ENCODE data around the gene PMF1.

Gene PMF1

GRCh38 chr1:156258859-156259258 is 46.1 kb downstream of the PMF1 start:
- no peak for DNase-seq (ENCODE audit: low read depth, low spot score)
- Histone ChIP-seq H3K9me3 (ENCODE audit: low read depth, low read length) (no peaks in the 10 kb centered on the region), H3K36me3 (ENCODE audit: insufficient read depth, low read length) (peaks cover 74% of the 10 kb centered on the region), H3K4me3 (no peak overlapping the region), H3K27ac (no peak overlapping the region), H3K9ac (ENCODE audit: insufficient read length) (no peak overlapping the region)
- TF ChIP-seq FOXP2 (optimal IDR thresholded peaks at IDR 0.05; ENCODE audit: control extremely low read depth, extremely low read length, insufficient read depth) (no peak), POLR2AphosphoS5 (IDR thresholded peaks at IDR 0.05; ENCODE audit: borderline replicate concordance, low read depth, low read length) (no peak), EZH2 (IDR thresholded peaks at IDR 0.05) (no peak)

GRCh38 chr1:156259805-156260204 is 47.0 kb downstream of the PMF1 start:
- DNase-seq (ENCODE audit: low read depth, low spot score): no peak
- H3K36me3 ChIP-seq (ENCODE audit: insufficient read depth, low read length): peaks cover 78% of the 10 kb centered on the region

GRCh38 chr1:156260896-156261295 is 48.1 kb downstream of the PMF1 start:
- Histone ChIP-seq H3K9ac (ENCODE audit: insufficient read length) (no peak overlapping the region), H3K4me3 (no peak overlapping the region), H3K9me3 (ENCODE audit: low read depth, low read length) (no peaks in the 10 kb centered on the region), H3K27ac (no peak overlapping the region), H3K36me3 (ENCODE audit: insufficient read depth, low read length) (peaks cover 85% of the 10 kb centered on the region)
- TF ChIP-seq FOXP2 (optimal IDR thresholded peaks at IDR 0.05; ENCODE audit: control extremely low read depth, extremely low read length, insufficient read depth): no peak
- no peak for TF ChIP-seq POLR2AphosphoS5 (IDR thresholded peaks at IDR 0.05; ENCODE audit: borderline replicate concordance, low read depth, low read length)
- TF ChIP-seq EZH2 (IDR thresholded peaks at IDR 0.05): no peak
- DNase-seq (ENCODE audit: low read depth, low spot score): no peak

More at GRCh38 chr1:156259805-156260204, 47.0 kb downstream of the PMF1 start:
- H3K27ac ChIP-seq: no peak overlapping the region
- H3K4me3 ChIP-seq: no peak overlapping the region
- no peak for TF ChIP-seq EZH2 (IDR thresholded peaks at IDR 0.05)
- no peak for TF ChIP-seq FOXP2 (optimal IDR thresholded peaks at IDR 0.05; ENCODE audit: control extremely low read depth, extremely low read length, insufficient read depth)
- no peak overlapping the region for H3K9ac ChIP-seq (ENCODE audit: insufficient read length)
- H3K9me3 ChIP-seq (ENCODE audit: low read depth, low read length): no peaks in the 10 kb centered on the region

- no peak for TF ChIP-seq FOXP2 (optimal IDR thresholded peaks at IDR 0.05; ENCODE audit: control extremely low read depth, extremely low read length, insufficient read depth)
- TF ChIP-seq EZH2 (IDR thresholded peaks at IDR 0.05): no peak
- TF ChIP-seq POLR2AphosphoS5 (IDR thresholded peaks at IDR 0.05; ENCODE audit: borderline replicate concordance, low read depth, low read length): no peak
- DNase-seq (ENCODE audit: low read depth, low spot score): no peak
- Histone ChIP-seq H3K9me3 (ENCODE audit: low read depth, low read length) (no peaks in the 10 kb centered on the region), H3K36me3 (ENCODE audit: insufficient read depth, low read length) (peaks cover 88% of the 10 kb centered on the region), H3K27ac (no peak overlapping the region), H3K9ac (ENCODE audit: insufficient read length) (no peak overlapping the region), H3K4me3 (no peak overlapping the region)
These were observed 49.9 kb downstream of the PMF1 start for GRCh38 chr1:156262461-156263287.

GRCh38 chr1:156263288-156263655 is 50.5 kb downstream of the PMF1 start:
- no peak overlapping the region for H3K27ac ChIP-seq
- H3K36me3 ChIP-seq (ENCODE audit: insufficient read depth, low read length): peaks cover 88% of the 10 kb centered on the region

GRCh38 chr1:156266051-156266450 is 53.2 kb downstream of the PMF1 start:
- no peak overlapping the region for H3K27ac ChIP-seq
- TF ChIP-seq EZH2 (IDR thresholded peaks at IDR 0.05): no peak
- TF ChIP-seq POLR2AphosphoS5 (IDR thresholded peaks at IDR 0.05; ENCODE audit: borderline replicate concordance, low read depth, low read length): no peak
- no peak for TF ChIP-seq FOXP2 (optimal IDR thresholded peaks at IDR 0.05; ENCODE audit: control extremely low read depth, extremely low read length, insufficient read depth)

More at GRCh38 chr1:156263288-156263655, 50.5 kb downstream of the PMF1 start:
- no peak for TF ChIP-seq FOXP2 (optimal IDR thresholded peaks at IDR 0.05; ENCODE audit: control extremely low read depth, extremely low read length, insufficient read depth)
- TF ChIP-seq EZH2 (IDR thresholded peaks at IDR 0.05): no peak
- no peak for TF ChIP-seq POLR2AphosphoS5 (IDR thresholded peaks at IDR 0.05; ENCODE audit: borderline replicate concordance, low read depth, low read length)
- H3K9me3 ChIP-seq (ENCODE audit: low read depth, low read length): no peaks in the 10 kb centered on the region
- no peak for DNase-seq (ENCODE audit: low read depth, low spot score)
- no peak overlapping the region for H3K9ac ChIP-seq (ENCODE audit: insufficient read length)
- H3K4me3 ChIP-seq: no peak overlapping the region

GRCh38 chr1:156268336-156268735 is 55.5 kb downstream of the PMF1 start:
- Histone ChIP-seq H3K27ac (no peak overlapping the region), H3K36me3 (ENCODE audit: insufficient read depth, low read length) (peaks cover 81% of the 10 kb centered on the region), H3K9me3 (ENCODE audit: low read depth, low read length) (no peaks in the 10 kb centered on the region), H3K9ac (ENCODE audit: insufficient read length) (no peak overlapping the region), H3K4me3 (no peak overlapping the region)
- no peak for DNase-seq (ENCODE audit: low read depth, low spot score)
- TF ChIP-seq EZH2 (IDR thresholded peaks at IDR 0.05): no peak
- TF ChIP-seq POLR2AphosphoS5 (IDR thresholded peaks at IDR 0.05; ENCODE audit: borderline replicate concordance, low read depth, low read length): no peak
- no peak for TF ChIP-seq FOXP2 (optimal IDR thresholded peaks at IDR 0.05; ENCODE audit: control extremely low read depth, extremely low read length, insufficient read depth)

More at GRCh38 chr1:156266051-156266450, 53.2 kb downstream of the PMF1 start:
- no peak for DNase-seq (ENCODE audit: low read depth, low spot score)
- Histone ChIP-seq H3K9ac (ENCODE audit: insufficient read length) (no peak overlapping the region), H3K36me3 (ENCODE audit: insufficient read depth, low read length) (peaks cover 73% of the 10 kb centered on the region), H3K4me3 (no peak overlapping the region), H3K9me3 (ENCODE audit: low read depth, low read length) (no peaks in the 10 kb centered on the region)

GRCh38 chr1:156270314-156270713 is 57.5 kb downstream of the PMF1 start:
- Histone ChIP-seq H3K36me3 (ENCODE audit: insufficient read depth, low read length) (peaks cover 84% of the 10 kb centered on the region), H3K4me3 (no peak overlapping the region), H3K27ac (no peak overlapping the region), H3K9me3 (ENCODE audit: low read depth, low read length) (no peaks in the 10 kb centered on the region), H3K9ac (ENCODE audit: insufficient read length) (no peak overlapping the region)
- TF ChIP-seq FOXP2 (optimal IDR thresholded peaks at IDR 0.05; ENCODE audit: control extremely low read depth, extremely low read length, insufficient read depth) (no peak), EZH2 (IDR thresholded peaks at IDR 0.05) (no peak), POLR2AphosphoS5 (IDR thresholded peaks at IDR 0.05; ENCODE audit: borderline replicate concordance, low read depth, low read length) (no peak)
- DNase-seq (ENCODE audit: low read depth, low spot score): no peak
